Testis (tissue), 3 donors: ENCODE data around the gene RAPGEF4. TPM values are rescaled to one million over a fixed set of nuclear protein-coding genes. Genes with fewer than 3 reads are reported as not detected.
A peak's percentile ranks its signal among the peaks of the same experiment; 100 is the strongest.

Experiments
- DNase-seq: peaks from one replicate; pipeline ENCODE4 v3.0.0-alpha.2; 2019
- H3K27ac ChIP-seq, 2 donors: fragments of 200-600 bp; sonication (generic); one replicate each; pipeline ENCODE4 v1.5.1; 2019
- H3K27me3 ChIP-seq: fragments of 200-600 bp; sonication (generic); one replicate; pipeline ENCODE4 v1.5.1; 2019
- H3K36me3 ChIP-seq: fragments of 200-600 bp; sonication (generic); one replicate; pipeline ENCODE4 v1.5.1; 2017; ENCODE audit warnings: low read depth; ENCODE audit errors: missing control alignments
- H3K4me1 ChIP-seq: fragments of 200-600 bp; sonication (generic); one replicate; pipeline ENCODE4 v1.5.1; 2019
- H3K4me3 ChIP-seq, 2 donors: fragments of 200-600 bp; sonication (generic); one replicate each; pipeline ENCODE4 v1.5.1; 2017 to 2019
- H3K9me3 ChIP-seq: fragments of 200-600 bp; sonication (generic); one replicate; pipeline ENCODE4 v1.5.1; 2017
- CTCF ChIP-seq, 3 experiments: fragments of 450-650 bp in 2 of 3; fragments of 200-600 bp in 1 of 3; sonication (generic) in 1 of 3; IDR thresholded peaks; one replicate each; pipeline ENCODE4 v1.5.1; 2016 to 2019; ENCODE audit warnings: antibody characterized with exemption in 3 of 3, mild to moderate bottlenecking in 2 of 3, moderate library complexity in 1 of 3
- POLR2A ChIP-seq: fragments of 450-650 bp; IDR thresholded peaks from one replicate; pipeline ENCODE4 v1.6.1; 2017; ENCODE audit warnings: antibody characterized with exemption, mild to moderate bottlenecking, moderate library complexity
- whole genome bisulfite sequencing, 2 donors: methylation state at CpG; one replicate each; pipeline ENCODE4 v1.1.5; 2018; 5-methylcytosine and 5-hydroxymethylcytosine counted together
- intact Hi-C: fragments of 100-400 bp; cut with DNase I; formaldehyde crosslinking; loops from one replicate; pipeline ENCODE4 v1.15.1; 2023; ENCODE audit warnings: low total_unique reads
- polyA plus RNA-seq: library from polyadenylated mRNA; stranded (reverse); fragments of 350-450 nt; fragmentation: Illumina TruSeq; extraction: RNeasy Lipid Tissue Mini Kit (QIAGEN cat#74804); gene quantifications from one replicate; pipeline ENCODE4 v1.2.3, GENCODE V29; 2014; ENCODE audit warnings: low read depth, low replicate concordance; ENCODE audit not compliant: insufficient read depth
- total RNA-seq, 2 donors: library from RNA; depleted of rRNA; stranded (reverse); fragments of >200 nt; gene quantifications; one replicate each; pipeline ENCODE4 v1.2.3, GENCODE V29; 2016

The RAPGEF4 gene
- total and polyA plus RNA-seq, 3 donors from 2014 or later: 14.3 to 42.6 (median 22.5) TPM

DNA sequence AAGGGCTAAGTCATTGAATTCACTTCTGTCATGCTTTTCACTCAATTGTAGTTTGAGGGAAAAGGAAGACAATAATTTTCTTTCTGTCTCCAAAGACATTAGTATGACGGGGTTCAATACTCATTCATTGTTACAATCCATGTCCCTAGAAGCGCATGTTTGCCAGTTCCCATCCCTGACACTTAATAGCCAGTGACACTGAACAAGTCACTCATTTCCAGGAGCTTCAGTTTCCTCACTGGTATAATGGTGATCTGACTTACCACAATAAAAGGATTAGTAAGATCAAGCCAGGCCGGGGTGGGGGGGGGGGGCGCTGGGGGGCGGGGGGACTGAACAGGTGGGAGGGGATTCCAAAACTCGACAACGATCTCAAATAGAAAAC is 195.2 kb downstream of the RAPGEF4 start:
- Histone ChIP-seq H3K4me1 (peaks cover 49% of the 10 kb centered on the region), H3K36me3 (no peaks in the 10 kb centered on the region), H3K4me3 (no peak overlapping the region), H3K27me3 (no peaks in the 10 kb centered on the region), H3K9me3 (no peaks in the 10 kb centered on the region), H3K27ac (peak overlapping the region; percentile 31 to 46)
- 44 to 47% methylated on average over 5 to 7 of the region's 7 CpGs for WGBS, 2 donors
- intact Hi-C loops: loop anchor here (10.0 kb wide), 2 partner anchors 66 to 116 kb away; no protein-coding TSS in a partner anchor
- no peak for DNase-seq
- no peak for TF ChIP-seq POLR2A
- TF ChIP-seq CTCF (IDR thresholded peaks at IDR 0.05): no peak

GRCh38 chr2:172931256-172931894 is 195.7 kb downstream of the RAPGEF4 start:
- no peak overlapping the region for H3K4me3 ChIP-seq
- 30 to 41% methylated on average over 6 to 7 of the region's 7 CpGs for WGBS, 2 donors
- no peaks in the 10 kb centered on the region for H3K9me3 ChIP-seq
- peak overlapping the region; percentile 31 to 46 for H3K27ac ChIP-seq
- TF ChIP-seq CTCF (IDR thresholded peaks at IDR 0.05): no peak
- TF ChIP-seq POLR2A: no peak
- H3K36me3 ChIP-seq: no peaks in the 10 kb centered on the region
- H3K4me1 ChIP-seq: peaks cover 49% of the 10 kb centered on the region
- no peaks in the 10 kb centered on the region for H3K27me3 ChIP-seq
- intact Hi-C loops: loop anchor here (10.0 kb wide), 2 partner anchors 67 to 117 kb away; no protein-coding TSS in a partner anchor
- peak; percentile 26 for DNase-seq

- 14 to 23% methylated on average over 8 of the region's 8 CpGs for WGBS, 2 donors
- intact Hi-C loops: loop anchor here (10.0 kb wide), 2 partner anchors 67 to 117 kb away; no protein-coding TSS in a partner anchor
- TF ChIP-seq CTCF (IDR thresholded peaks at IDR 0.05) (peak; percentile 60 to 76 (median 73)), POLR2A (no peak)
These were observed 196.4 kb downstream of the RAPGEF4 start for GRCh38 chr2:172931918-172932520.

GRCh38 chr2:172937884-172938712 is 202.5 kb downstream of the RAPGEF4 start:
- TF ChIP-seq POLR2A (no peak), CTCF (IDR thresholded peaks at IDR 0.05) (no peak)
- WGBS, 2 donors: 86 to 91% methylated on average over 7 of the region's 7 CpGs

More at GRCh38 chr2:172931918-172932520, 196.4 kb downstream of the RAPGEF4 start:
- no peaks in the 10 kb centered on the region for H3K27me3 ChIP-seq
- H3K36me3 ChIP-seq: no peaks in the 10 kb centered on the region
- H3K27ac ChIP-seq: peak overlapping the region; percentile 31 to 46
- H3K9me3 ChIP-seq: no peaks in the 10 kb centered on the region
- peak; percentile 86 for DNase-seq
- no peak overlapping the region for H3K4me3 ChIP-seq
- peaks cover 43% of the 10 kb centered on the region for H3K4me1 ChIP-seq

More at GRCh38 chr2:172937884-172938712, 202.5 kb downstream of the RAPGEF4 start:
- Histone ChIP-seq H3K36me3 (no peaks in the 10 kb centered on the region), H3K27ac (no peak overlapping the region), H3K27me3 (no peaks in the 10 kb centered on the region), H3K4me3 (no peak overlapping the region), H3K9me3 (no peaks in the 10 kb centered on the region), H3K4me1 (no peaks in the 10 kb centered on the region)
- intact Hi-C loops: loop anchor here (10.0 kb wide), 2 partner anchors 73 to 123 kb away; no protein-coding TSS in a partner anchor
- no peak for DNase-seq
